Amniotic stem cell (primary cell): ENCODE data around the gene SLC7A14.

Experiments used
- DNase-seq: peaks from one replicate; lab custom pipeline; 2025; lab: John Stamatoyannopoulos, UW

The SLC7A14 gene

GRCh38 chr3:170470063-170471016 is 115.5 kb downstream of the SLC7A14 start:
- DNase-seq, result no peak

DNA sequence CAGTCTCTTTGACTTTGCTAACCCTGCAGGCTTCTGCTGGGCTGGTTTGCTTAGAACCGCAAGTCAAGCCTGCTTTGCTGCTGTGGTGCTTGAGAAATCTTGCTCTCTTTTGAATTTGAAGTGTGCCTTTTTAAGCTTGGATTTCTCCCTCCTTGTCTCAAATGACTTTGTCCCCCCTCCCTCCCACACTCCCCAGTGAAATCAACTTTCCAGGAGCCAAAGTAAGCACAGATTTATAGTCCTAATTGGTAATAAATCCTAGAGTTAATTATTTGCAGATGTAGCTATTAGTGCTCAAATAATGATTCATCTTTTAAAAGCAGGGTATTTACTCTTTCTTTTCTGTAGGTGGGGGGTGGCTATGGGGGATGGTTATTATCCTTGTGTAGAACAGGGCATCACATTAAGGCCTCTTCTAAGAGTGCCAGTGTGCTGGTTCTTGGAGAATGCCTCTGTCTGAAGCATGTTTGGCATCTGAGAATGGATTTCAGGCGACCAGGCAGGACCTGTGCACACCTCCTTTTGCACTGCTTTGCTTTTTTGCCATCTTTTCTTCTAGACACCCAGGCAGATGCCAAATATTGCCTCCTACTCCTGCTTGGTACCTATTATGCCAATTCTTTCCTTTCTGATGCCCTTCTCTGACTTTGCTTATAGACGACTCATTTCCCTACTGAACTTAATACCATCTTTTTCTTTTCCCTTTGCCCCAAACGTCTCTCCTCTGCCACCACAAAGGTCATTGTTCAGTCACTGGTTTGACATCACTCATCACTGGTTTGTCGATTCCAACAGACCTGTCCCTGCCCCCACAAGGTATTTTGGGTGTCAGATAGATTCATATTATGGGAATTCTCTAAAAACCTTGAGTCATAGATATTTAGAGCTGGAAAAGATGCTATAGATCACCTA is 116.5 kb downstream of the SLC7A14 start:
- no peak for DNase-seq

DNA sequence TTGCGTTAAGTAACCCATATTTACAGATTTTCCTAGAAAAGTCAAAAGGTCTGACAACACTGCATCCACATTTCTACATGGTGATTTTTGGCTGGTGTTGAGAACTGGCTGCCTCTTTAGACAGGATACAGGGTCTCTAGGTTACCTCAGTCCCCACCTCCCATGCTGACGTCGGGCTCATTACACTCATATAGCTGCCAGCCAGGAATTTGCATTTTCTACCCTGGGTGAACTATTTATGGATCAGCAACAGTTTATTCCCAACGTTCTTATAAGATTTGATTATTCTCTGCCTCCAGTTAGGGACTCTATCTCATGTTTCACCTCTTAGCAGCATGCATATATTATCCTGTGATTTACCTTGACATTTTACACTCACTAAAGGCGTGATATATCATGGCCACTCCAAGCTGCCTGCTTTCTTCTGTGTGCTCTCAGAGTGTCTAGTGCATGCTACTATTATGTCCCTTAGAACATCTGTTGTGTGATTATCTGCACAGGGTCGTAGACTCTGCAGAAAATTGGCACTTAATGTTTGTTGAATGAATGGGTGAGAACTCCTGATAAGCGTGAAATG is 118.2 kb downstream of the SLC7A14 start:
- no peak for DNase-seq

DNA sequence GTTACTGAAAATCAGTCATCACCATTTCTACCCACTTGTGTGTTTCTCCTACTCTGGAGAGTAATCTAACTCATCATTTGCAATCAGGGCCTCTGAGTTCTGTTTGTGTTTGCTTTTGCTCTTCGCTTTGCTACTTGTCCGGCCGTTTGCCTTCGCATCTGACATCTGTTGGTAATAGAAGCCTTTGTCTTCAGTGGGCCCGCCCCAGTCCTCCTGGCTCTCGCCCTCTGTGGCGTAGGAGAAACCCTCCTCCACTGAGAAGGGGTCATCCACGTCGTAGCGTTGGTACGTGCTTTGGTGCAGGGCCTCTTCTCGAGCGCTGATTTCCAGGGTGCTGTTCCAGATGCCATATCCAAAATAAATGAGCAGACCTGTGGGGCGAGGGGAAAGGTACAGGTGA is 118.9 kb downstream of the SLC7A14 start:
- DNase-seq, result no peak

DNA sequence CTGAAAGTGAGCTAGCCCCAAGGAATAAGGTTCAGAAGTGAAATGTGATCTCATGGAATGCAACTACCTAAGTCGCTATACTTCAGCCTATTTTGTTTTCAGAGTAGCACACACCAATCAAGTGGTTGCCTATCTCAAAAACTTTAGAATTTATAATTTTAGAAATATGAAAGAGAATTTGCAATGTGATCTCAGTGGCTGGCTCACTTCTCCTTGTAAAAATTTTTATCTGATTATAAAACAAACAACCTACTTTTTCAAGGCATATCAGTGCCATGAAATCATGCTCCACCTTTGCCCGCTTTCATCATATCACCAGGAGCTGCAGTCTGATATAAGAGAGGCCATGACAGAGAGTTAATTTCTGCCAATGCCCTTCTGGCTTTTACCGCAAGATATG is 119.9 kb downstream of the SLC7A14 start:
- DNase-seq, result no peak

DNA sequence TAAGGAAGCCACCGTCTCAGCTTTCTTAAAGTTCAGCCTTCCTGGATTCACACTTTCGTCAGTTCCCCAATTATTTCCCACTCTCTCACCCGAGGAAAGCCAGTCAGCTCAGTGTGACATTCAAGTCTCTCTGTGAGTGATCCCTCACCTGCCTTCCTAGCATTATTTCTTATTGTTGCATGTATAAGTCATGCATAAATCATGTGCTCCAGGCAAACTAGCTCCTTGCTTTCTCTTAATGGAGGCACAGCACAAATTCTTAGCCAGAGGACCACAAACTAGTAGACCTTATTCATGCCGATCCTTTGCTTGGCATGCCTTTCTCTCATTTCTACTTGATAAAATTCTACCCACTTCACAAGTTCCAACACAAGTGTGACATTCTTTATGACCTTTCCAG is 122.9 kb downstream of the SLC7A14 start:
- DNase-seq, result no peak

DNA sequence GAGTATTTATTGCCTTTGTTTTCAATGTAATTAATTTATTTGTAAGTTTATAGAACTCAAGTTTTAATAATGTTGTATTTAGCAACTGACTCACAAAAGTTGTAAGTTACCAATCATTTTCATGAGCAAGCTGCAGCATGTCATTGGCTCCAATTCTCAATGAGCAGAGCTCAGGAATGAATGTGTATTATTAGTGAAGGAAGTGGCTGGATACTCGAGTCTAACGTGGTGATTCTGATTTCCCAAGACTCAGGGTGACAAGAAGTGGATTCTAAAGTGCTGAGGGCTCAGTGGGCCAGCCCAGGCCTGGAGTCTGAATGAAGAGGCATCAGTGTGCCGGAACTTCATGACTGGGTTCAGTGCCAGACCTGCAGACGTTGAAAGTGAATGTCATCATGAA is 127.6 kb downstream of the SLC7A14 start:
- DNase-seq, result no peak

GRCh38 chr3:170454509-170454908 is 131.4 kb downstream of the SLC7A14 start:
- no peak for DNase-seq

- no peak for DNase-seq
Measured at GRCh38 chr3:170450039-170450438, 135.8 kb downstream of the SLC7A14 start.

- DNase-seq, result no peak
Measured at GRCh38 chr3:170448584-170448983, 137.3 kb downstream of the SLC7A14 start.

DNA sequence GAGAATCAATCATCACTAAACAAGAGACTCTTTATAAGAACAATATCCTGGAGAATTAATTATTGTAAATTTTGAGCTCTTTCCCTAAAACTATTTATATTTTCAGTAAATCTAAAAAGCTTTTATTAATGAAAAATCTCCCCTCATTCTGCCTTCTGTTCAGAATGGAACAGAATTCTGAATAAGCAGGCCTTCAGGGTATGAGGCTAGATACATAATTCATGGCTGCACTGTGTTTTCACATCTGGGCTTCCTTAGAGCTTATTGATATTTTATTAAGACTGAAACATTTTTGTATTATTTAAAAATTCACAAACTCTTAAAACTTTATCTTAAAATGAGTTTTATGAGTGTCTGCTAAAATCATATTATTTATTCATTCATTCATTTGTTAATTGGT is 142.4 kb downstream of the SLC7A14 start:
- DNase-seq, result no peak

DNA sequence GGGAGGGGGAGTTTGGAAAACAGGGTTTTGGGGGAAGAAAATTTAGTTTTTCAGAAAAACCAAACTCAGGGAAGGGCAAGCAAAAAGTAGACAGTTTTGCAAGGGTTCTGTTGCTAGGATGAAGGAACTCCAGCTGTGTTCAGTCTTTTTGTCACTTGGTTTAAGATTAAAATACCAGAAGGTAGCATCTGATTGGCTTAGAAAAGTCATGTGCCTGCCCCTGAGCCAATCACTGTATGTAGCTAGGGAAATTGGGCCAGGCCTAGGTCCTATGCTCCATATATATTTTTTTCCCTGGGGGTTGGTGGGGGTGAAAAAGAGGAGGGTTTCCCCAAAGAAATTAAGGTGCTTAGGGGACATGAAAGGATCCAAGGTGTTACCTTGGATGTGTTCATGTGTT is 142.9 kb downstream of the SLC7A14 start:
- DNase-seq, result no peak

- DNase-seq, result no peak
Measured at GRCh38 chr3:170441412-170441811, 144.5 kb downstream of the SLC7A14 start.

DNA sequence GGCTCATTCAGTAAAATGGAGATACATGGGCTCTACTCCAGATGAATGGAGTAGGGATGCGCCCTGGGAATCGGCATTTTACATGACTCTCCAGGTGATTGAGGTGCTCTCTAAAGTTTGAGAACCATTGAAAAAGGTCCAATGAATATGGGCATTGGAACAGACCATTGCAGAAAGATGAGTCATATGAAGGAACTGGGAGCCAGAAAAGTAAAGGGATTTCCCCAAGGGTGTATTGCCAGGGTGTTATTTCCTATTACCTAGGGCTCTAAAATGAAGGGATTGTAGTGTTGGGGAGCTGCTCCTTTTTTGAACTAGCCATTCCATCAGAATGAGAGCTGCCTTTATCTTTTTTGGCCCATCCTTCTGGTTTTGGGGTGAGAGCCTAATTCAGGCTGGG is 145.5 kb downstream of the SLC7A14 start:
- DNase-seq, result no peak

GRCh38 chr3:170438836-170439235 is 147.0 kb downstream of the SLC7A14 start:
- no peak for DNase-seq

GRCh38 chr3:170437696-170438407 is 148.0 kb downstream of the SLC7A14 start:
- DNase-seq, result no peak

DNA sequence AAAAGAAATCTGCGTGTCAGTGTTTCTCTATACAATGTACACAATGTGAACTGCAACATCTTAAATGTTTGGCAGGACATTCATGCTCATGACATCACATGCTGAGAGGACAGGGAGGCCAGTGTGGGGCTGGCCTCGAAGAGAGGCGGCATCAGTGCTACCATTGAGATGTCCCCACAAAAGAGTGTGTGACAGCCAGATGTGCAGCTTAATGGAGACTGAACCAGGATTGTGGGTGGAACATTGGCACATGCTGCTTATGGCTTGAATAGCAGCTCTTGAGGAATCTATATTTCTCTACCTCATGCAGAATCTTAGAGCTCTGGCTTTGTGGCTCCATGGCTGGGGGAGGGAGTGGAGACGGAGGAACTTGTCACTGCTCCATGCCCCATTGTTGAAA is 148.7 kb downstream of the SLC7A14 start:
- no peak for DNase-seq

DNA sequence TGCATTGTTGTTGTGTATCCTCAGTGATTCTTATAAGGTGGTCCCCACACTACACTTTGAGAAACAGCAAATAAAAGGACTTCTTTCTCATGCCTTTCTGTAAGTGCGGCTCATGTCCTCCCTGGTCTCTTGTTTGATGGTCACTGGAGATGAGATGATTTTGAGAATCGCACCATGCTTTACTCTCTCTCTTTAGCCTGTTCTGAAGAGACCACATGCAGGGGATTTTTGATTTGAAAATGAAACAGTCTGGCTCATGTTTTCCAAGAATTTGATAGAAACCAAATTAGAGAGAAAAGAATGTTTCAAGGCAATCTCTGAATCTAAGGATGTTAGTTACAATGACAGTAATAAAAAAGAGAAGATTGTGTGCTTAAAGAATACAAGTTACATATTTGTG is 149.2 kb downstream of the SLC7A14 start:
- no peak for DNase-seq

GRCh38 chr3:170432416-170432815 is 153.5 kb downstream of the SLC7A14 start:
- no peak for DNase-seq

GRCh38 chr3:170431054-170431453 is 154.8 kb downstream of the SLC7A14 start:
- no peak for DNase-seq

DNA sequence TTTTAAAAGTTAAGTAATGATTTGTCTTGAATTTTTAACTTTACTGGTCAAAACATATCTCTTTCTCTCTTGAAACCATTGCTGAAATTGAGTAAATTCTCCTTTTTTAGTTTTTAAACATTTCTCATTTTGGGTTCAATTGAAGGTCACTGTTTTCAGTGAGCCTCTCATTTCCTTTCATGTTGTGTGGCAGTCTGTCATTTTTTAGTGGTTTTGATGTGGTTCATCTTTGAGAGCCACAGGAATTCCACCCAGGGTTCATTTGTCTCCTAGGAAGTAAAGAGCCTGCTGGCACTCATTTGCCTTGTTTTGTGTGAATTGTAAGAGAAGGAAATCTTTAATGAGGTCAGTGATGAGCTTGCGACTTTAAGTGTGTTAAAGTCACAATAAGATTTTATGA is 156.8 kb downstream of the SLC7A14 start:
- DNase-seq, result no peak

- DNase-seq, result no peak
Measured at GRCh38 chr3:170428095-170428494, 157.8 kb downstream of the SLC7A14 start.
